ENCODE measurements around the gene RERE.

RERE gene

GRCh38 chr1:8817412-8818324, at the start of gene RERE:
TSS of gene RERE (minus strand) at chr1:8817640.
- DNase-seq, result peak; percentile 72 to 78

GRCh38 chr1:8866792-8867415, 49.5 kb upstream of the RERE start:
- DNase-seq, result no peak

DNA sequence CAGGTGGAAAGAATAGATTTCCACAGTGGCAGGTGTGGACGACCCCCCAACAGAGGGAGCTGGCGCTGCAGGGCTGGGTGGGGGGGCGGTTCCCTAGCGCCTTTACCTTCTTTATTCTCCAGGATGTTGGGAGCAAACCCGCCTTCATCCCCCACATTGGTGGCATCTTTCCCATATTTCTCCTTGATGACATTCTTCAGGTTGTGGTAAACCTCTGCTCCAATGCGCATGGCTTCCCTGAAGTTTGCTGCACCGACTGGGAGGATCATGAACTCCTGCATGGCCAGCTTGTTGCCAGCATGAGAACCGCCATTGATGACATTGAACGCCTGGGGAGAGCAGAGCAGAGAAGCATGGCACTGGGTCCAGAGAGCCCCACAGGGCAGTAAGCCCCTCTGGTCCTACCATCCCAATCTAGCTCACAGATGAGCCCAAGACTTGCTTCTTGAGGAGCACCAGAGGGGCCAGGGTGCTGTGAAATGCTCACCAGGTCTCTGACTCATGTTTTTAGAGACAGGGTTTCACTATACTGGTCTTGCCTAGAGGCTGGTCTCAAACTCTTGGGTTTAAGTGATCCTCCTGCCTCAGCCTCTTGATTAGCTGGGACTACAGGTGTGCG, 48.8 kb upstream of the RERE start:
- DNase-seq, result no peak

DNA sequence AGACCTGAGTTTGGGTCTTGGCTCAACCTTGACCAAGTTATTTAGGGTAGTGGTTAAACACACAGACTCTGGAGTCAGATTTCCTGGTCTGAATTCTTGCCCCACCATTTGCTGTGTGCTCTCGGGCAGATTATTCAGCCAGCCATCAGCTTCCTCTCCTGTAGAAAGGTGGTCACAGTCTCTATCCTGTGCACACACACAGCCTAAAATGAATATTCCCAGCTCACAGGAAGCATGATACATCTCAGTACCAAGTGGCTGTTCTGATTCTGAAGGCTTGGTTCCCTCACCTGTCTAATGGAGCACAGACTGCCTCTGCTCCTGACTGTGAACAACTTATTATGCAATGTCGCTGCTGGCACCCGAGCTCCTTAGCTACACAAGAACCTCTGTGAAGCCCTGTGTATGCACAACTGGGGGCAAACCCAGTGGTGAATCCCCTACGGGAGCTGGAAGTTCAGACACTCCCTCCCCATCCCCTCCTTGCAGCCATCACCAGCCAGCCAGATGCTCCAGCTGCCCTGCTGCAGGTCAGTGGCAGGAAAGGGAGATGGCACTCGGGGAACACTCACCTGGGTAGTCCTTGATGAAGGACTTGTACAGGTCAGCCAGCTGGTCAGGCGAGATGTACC, 47.4 kb upstream of the RERE start:
- no peak for DNase-seq

DNA sequence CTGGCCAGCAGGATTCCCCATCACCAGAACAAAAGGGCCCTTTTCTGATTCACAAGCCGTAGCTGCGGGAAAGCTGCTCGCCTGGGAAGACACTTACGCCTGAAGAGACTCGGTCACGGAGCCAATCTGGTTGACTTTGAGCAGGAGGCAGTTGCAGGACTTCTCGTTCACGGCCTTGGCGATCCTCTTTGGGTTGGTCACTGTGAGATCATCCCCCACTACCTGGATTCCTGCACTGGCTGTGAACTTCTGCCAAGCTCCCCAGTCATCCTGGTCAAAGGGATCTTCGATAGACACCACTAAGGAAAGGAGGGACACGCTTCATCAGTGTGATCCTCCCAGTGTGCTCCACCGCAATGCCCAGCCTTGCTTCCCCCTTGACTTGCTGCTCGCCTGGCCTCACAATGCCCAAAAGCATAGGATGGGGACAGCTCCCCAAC, 46.4 kb upstream of the RERE start:
- DNase-seq, result no peak

DNA sequence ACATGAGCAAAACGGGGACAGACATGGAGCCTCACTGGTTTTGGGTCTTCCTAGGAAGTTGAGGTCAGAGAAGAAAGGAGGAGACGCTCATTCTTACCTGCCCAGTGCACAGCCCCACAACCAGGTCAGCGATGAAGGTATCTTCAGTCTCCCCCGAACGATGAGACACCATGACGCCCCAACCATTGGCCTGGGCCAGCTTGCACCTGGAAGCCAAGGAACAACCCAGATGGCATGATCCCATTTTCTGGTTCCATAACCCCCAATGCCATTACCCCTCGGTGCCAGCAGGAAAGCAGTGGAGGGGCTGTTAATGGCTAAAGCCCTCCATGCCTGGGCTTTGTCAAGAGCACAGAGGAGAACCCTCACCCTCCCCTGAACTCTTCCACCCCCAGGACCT, 45.7 kb upstream of the RERE start:
- DNase-seq, result no peak

- DNase-seq, result peak in 1 of 2 experiments; percentile 25
Measured at GRCh38 chr1:8862528-8862927, 45.1 kb upstream of the RERE start.

- DNase-seq, result no peak
Measured at GRCh38 chr1:8860738-8861516, 43.5 kb upstream of the RERE start.

GRCh38 chr1:8858888-8859706, 41.7 kb upstream of the RERE start:
- DNase-seq, result peak; percentile 64 to 65

GRCh38 chr1:8858112-8858668, 40.8 kb upstream of the RERE start:
- peak in 1 of 2 experiments; percentile 10 for DNase-seq

DNA sequence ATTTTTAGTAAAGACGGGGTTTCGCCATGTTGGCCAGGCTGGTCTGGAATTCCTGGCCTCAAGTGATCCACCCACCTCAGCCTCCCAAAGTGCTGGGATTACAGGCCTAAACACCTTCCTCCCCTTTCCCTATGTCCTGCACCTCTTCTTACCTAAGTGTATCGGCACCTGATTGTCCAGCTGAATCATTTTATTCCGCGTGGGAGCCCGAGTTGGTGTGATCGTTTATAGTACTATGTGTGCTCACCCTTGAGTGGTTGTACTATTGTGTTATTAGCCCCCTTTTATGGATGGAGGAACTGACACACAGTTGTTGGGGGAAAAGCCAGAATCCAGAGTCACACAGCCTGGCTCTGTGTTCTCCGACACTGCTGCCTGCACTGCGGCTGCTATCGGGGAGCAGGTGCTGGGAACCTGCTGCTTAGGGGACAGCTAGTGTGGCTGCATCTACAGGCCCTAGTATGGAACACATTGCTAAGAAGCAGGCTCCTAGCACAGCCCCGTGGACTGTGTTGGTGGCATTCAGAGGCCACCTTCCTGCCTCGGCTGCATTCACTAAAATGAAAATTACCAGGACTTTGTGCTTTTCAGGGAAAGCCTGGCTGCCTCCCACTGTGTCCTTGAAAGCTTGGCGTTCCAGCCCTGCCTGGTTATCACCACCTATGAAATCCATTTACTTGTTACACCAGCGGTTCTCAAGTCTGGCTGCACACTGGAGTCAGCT, 39.4 kb upstream of the RERE start:
- DNase-seq, result no peak

DNA sequence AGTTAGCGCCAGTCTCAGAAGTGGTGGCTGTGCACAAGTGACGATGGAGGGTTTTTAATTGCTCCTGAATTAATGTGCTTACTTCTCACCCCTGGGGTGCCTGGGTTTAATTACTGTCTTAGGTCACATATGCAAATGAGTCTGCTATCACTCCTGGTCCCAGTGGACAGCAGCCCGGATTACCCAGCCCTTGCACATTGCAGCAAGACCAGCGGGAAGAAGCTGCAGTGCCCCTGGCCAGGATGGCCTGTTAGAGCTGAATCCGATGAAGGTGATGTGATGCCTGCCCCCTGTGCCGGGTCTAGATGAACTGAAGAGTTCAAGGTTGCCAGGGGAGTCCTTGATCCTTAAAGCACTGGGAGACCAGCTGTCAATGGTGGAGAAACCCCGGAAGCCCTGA, 36.8 kb upstream of the RERE start:
- no peak for DNase-seq

DNA sequence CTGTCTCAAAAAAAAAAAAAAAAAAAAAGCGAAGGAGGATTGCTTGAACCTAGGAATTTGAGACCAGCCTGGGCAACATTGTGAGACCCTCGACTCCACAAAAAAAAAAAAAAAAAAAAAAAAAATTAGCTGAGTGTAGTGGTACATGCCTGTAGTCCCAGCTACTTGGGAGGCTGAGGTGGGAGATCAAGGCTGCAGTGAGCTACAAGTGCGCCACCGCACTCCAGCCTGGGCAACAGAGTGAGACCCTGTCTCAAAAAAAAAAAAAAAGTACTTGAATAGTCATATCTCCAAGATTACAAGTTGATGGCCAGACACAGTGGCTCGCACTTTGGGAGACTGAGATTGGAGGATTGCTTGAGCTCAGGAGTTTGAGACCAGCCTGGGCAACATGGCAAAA, 33.6 kb upstream of the RERE start:
- no peak for DNase-seq

GRCh38 chr1:8848663-8849386, 31.4 kb upstream of the RERE start:
- DNase-seq, result peak; percentile 66 to 67

- no peak for DNase-seq
Measured at GRCh38 chr1:8847990-8848389, 30.6 kb upstream of the RERE start.

DNA sequence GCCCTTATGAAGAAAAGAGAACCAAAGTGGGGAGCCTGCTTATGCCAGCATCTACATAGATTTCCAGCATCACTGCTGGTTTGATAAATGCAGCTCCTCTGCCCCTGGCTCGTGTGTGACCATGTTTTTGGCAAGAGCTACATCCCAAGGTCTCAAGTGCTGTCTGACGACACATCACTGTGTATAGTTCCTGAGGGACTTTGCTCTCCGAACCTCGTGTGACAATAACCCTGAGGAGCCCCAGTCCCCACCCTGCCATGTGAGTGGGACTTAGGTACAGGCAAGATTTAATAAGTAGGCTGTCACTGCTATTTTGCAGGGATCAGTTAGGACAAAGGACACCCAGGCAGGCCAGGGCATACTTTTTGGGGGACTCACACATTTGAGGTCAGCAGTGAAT, 28.8 kb upstream of the RERE start:
- no peak for DNase-seq

GRCh38 chr1:8845104-8846097, 28.0 kb upstream of the RERE start:
- DNase-seq, result no peak

GRCh38 chr1:8844501-8845006, 27.1 kb upstream of the RERE start:
- no peak for DNase-seq

Measured in AML-193 (cell line).